ENCODE results near the gene NAIF1. TPM values are rescaled to one million over a fixed set of nuclear protein-coding genes. Genes with fewer than 3 reads are reported as not detected.

Gene NAIF1
- total and polyA plus RNA-seq, 2 experiments from 2014 or later: 4.9 to 5.5 TPM

DNA sequence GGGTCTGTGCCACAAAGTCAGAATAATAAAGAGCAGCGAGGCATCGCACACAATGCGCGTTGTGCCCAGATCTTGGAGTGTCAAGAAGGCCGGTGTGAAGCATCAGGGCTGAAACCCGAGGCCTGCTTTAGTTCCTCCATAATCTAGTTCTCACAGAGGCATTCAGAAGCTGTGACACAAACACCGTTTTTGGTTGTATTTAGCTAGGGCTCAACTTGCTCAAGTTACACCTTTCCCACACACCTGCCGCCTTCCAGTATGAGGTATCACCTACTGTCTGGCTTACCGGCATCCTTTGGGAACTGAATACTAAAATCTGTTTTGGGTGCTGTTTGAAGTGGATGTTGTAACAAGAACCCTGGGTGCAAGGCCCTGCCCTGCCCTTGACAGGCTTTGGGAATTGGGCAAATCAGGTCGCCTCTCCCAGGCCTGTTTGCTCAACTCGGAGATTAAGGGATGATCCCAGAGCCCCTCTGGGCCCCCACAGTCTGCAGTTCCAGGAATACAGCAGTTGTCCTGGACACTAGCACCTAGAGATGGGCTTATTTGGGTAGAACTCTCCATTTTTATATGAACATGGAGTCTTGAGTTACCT lies 27.9 kb upstream of the NAIF1 start:
- Histone ChIP-seq H3K4me3 (no peak overlapping the region), H3K4me2 (no peak overlapping the region), H3K27ac (ENCODE audit: low read depth) (peak overlapping the region; percentile 87; the same call in 1 of the 2 replicates), H4K20me1 (replicated peaks; ENCODE audit: insufficient read depth) (peaks cover 10% of the 10 kb centered on the region), H3K4me1 (ENCODE audit: insufficient read depth) (peaks cover 19% of the 10 kb centered on the region), H3K27me3 (ENCODE audit: insufficient read depth) (no peaks in the 10 kb centered on the region), H3K79me2 (replicated peaks; ENCODE audit: insufficient read depth) (peaks cover 57% of the 10 kb centered on the region), H3F3A (replicated peaks; ENCODE audit: low read depth) (peaks cover 17% of the 10 kb centered on the region; the same call in 1 of the 2 replicates), H3K36me3 (ENCODE audit: insufficient read depth) (no peaks in the 10 kb centered on the region; the same call in 1 of the 2 replicates), H3K9me2 (ENCODE audit: insufficient read depth) (no peaks in the 10 kb centered on the region), H2AFZ (no peak overlapping the region)
- no peaks in the 10 kb centered on the region for H3K9me3 Mint-ChIP-seq
- H3K4me1 Mint-ChIP-seq: peaks cover 51% of the 10 kb centered on the region
- no peak for DNase-seq (ENCODE audit: low spot score)
- peaks cover 23% of the 10 kb centered on the region for H3K27me3 Mint-ChIP-seq (ENCODE audit: insufficient read depth, low read depth, poor library complexity)
- no peak overlapping the region for H3K27ac Mint-ChIP-seq
- ATAC-seq: no peak
- no peaks in the 10 kb centered on the region; the same call in 2 of the 3 replicates for H3K36me3 Mint-ChIP-seq (ENCODE audit: low read depth)
- TF ChIP-seq POLR2AphosphoS5 (IDR thresholded peaks at IDR 0.05; ENCODE audit: low read depth) (no peak), EZH2phosphoT487 (IDR thresholded peaks at IDR 0.05; ENCODE audit: unreplicated experiment) (no peak), NANOG (IDR thresholded peaks at IDR 0.05; ENCODE audit: borderline replicate concordance) (no peak), ZNF331 (CRISPR knock-in tag; IDR thresholded peaks at IDR 0.05; ENCODE audit: low read depth) (no peak), ZNF114 (CRISPR knock-in tag; IDR thresholded peaks at IDR 0.05) (no peak), STAT1 (IDR thresholded peaks at IDR 0.05; ENCODE audit: unreplicated experiment) (no peak), JUNB (IDR thresholded peaks at IDR 0.05; ENCODE audit: unreplicated experiment) (no peak), CREB1 (CRISPR knock-in tag; IDR thresholded peaks at IDR 0.05; ENCODE audit: low read depth) (no peak), EZH2 (IDR thresholded peaks at IDR 0.05; ENCODE audit: low read depth, unreplicated experiment) (no peak)
- TF ChIP-seq, protein P1, sequence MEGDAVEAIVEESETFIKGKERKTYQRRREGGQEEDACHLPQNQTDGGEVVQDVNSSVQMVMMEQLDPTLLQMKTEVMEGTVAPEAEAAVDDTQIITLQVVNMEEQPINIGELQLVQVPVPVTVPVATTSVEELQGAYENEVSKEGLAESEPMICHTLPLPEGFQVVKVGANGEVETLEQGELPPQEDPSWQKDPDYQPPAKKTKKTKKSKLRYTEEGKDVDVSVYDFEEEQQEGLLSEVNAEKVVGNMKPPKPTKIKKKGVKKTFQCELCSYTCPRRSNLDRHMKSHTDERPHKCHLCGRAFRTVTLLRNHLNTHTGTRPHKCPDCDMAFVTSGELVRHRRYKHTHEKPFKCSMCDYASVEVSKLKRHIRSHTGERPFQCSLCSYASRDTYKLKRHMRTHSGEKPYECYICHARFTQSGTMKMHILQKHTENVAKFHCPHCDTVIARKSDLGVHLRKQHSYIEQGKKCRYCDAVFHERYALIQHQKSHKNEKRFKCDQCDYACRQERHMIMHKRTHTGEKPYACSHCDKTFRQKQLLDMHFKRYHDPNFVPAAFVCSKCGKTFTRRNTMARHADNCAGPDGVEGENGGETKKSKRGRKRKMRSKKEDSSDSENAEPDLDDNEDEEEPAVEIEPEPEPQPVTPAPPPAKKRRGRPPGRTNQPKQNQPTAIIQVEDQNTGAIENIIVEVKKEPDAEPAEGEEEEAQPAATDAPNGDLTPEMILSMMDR (conservative IDR thresholded peaks at IDR 0.05; ENCODE audit: low read depth in 2 of 2): no peak
- TF ChIP-seq, protein P2, sequence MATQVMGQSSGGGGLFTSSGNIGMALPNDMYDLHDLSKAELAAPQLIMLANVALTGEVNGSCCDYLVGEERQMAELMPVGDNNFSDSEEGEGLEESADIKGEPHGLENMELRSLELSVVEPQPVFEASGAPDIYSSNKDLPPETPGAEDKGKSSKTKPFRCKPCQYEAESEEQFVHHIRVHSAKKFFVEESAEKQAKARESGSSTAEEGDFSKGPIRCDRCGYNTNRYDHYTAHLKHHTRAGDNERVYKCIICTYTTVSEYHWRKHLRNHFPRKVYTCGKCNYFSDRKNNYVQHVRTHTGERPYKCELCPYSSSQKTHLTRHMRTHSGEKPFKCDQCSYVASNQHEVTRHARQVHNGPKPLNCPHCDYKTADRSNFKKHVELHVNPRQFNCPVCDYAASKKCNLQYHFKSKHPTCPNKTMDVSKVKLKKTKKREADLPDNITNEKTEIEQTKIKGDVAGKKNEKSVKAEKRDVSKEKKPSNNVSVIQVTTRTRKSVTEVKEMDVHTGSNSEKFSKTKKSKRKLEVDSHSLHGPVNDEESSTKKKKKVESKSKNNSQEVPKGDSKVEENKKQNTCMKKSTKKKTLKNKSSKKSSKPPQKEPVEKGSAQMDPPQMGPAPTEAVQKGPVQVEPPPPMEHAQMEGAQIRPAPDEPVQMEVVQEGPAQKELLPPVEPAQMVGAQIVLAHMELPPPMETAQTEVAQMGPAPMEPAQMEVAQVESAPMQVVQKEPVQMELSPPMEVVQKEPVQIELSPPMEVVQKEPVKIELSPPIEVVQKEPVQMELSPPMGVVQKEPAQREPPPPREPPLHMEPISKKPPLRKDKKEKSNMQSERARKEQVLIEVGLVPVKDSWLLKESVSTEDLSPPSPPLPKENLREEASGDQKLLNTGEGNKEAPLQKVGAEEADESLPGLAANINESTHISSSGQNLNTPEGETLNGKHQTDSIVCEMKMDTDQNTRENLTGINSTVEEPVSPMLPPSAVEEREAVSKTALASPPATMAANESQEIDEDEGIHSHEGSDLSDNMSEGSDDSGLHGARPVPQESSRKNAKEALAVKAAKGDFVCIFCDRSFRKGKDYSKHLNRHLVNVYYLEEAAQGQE (IDR thresholded peaks at IDR 0.05; ENCODE audit: unreplicated experiment): no peak
- TF ChIP-seq, protein P3, sequence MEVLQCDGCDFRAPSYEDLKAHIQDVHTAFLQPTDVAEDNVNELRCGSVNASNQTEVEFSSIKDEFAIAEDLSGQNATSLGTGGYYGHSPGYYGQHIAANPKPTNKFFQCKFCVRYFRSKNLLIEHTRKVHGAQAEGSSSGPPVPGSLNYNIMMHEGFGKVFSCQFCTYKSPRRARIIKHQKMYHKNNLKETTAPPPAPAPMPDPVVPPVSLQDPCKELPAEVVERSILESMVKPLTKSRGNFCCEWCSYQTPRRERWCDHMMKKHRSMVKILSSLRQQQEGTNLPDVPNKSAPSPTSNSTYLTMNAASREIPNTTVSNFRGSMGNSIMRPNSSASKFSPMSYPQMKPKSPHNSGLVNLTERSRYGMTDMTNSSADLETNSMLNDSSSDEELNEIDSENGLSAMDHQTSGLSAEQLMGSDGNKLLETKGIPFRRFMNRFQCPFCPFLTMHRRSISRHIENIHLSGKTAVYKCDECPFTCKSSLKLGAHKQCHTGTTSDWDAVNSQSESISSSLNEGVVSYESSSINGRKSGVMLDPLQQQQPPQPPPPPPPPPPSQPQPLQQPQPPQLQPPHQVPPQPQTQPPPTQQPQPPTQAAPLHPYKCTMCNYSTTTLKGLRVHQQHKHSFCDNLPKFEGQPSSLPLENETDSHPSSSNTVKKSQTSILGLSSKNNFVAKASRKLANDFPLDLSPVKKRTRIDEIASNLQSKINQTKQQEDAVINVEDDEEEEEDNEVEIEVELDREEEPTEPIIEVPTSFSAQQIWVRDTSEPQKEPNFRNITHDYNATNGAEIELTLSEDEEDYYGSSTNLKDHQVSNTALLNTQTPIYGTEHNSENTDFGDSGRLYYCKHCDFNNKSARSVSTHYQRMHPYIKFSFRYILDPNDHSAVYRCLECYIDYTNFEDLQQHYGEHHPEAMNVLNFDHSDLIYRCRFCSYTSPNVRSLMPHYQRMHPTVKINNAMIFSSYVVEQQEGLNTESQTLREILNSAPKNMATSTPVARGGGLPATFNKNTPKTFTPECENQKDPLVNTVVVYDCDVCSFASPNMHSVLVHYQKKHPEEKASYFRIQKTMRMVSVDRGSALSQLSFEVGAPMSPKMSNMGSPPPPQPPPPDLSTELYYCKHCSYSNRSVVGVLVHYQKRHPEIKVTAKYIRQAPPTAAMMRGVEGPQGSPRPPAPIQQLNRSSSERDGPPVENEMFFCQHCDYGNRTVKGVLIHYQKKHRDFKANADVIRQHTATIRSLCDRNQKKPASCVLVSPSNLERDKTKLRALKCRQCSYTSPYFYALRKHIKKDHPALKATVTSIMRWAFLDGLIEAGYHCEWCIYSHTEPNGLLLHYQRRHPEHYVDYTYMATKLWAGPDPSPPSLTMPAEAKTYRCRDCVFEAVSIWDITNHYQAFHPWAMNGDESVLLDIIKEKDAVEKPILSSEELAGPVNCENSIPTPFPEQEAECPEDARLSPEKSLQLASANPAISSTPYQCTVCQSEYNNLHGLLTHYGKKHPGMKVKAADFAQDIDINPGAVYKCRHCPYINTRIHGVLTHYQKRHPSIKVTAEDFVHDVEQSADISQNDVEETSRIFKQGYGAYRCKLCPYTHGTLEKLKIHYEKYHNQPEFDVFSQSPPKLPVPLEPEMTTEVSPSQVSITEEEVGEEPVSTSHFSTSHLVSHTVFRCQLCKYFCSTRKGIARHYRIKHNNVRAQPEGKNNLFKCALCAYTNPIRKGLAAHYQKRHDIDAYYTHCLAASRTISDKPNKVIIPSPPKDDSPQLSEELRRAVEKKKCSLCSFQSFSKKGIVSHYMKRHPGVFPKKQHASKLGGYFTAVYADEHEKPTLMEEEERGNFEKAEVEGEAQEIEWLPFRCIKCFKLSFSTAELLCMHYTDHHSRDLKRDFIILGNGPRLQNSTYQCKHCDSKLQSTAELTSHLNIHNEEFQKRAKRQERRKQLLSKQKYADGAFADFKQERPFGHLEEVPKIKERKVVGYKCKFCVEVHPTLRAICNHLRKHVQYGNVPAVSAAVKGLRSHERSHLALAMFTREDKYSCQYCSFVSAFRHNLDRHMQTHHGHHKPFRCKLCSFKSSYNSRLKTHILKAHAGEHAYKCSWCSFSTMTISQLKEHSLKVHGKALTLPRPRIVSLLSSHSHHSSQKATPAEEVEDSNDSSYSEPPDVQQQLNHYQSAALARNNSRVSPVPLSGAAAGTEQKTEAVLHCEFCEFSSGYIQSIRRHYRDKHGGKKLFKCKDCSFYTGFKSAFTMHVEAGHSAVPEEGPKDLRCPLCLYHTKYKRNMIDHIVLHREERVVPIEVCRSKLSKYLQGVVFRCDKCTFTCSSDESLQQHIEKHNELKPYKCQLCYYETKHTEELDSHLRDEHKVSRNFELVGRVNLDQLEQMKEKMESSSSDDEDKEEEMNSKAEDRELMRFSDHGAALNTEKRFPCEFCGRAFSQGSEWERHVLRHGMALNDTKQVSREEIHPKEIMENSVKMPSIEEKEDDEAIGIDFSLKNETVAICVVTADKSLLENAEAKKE (CRISPR knock-in tag; IDR thresholded peaks at IDR 0.05): no peak
- TF ChIP-seq, protein P4, sequence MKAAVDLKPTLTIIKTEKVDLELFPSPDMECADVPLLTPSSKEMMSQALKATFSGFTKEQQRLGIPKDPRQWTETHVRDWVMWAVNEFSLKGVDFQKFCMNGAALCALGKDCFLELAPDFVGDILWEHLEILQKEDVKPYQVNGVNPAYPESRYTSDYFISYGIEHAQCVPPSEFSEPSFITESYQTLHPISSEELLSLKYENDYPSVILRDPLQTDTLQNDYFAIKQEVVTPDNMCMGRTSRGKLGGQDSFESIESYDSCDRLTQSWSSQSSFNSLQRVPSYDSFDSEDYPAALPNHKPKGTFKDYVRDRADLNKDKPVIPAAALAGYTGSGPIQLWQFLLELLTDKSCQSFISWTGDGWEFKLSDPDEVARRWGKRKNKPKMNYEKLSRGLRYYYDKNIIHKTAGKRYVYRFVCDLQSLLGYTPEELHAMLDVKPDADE (IDR thresholded peaks at IDR 0.05): no peak
- no peak overlapping the region for H3K4me3 Mint-ChIP-seq

Measured in GM23338 (cell line).